ENCODE results near the gene EPHB2.

Gene EPHB2

GRCh38 chr1:22786719-22787489, 76.3 kb downstream of the EPHB2 start (continued):
- TF ChIP-seq BCL6B (tag by site-specific recombination; IDR thresholded peaks at IDR 0.05) (no peak), PRDM4 (tag by site-specific recombination; IDR thresholded peaks at IDR 0.05) (no peak), ZNF239 (tag by site-specific recombination; IDR thresholded peaks at IDR 0.05) (no peak), ZNF837 (tag by site-specific recombination; IDR thresholded peaks at IDR 0.05) (no peak), ZNF16 (tag by site-specific recombination; IDR thresholded peaks at IDR 0.05; ENCODE audit: low read depth) (no peak), ZNF610 (tag by site-specific recombination; IDR thresholded peaks at IDR 0.05; ENCODE audit: borderline replicate concordance) (no peak), ZNF501 (tag by site-specific recombination; IDR thresholded peaks at IDR 0.05) (no peak), ZBTB11 (tag by site-specific recombination; conservative IDR thresholded peaks at IDR 0.05; ENCODE audit: low read depth) (no peak), ZNF354C (tag by site-specific recombination; IDR thresholded peaks at IDR 0.05; ENCODE audit: borderline replicate concordance, low read depth) (no peak), ZNF561 (tag by site-specific recombination; IDR thresholded peaks at IDR 0.05; ENCODE audit: borderline replicate concordance) (no peak), ZNF266 (tag by site-specific recombination; IDR thresholded peaks at IDR 0.05; ENCODE audit: low read depth) (no peak)

GRCh38 chr1:22787636-22788035, 77.0 kb downstream of the EPHB2 start:
- TF ChIP-seq ZNF354C (tag by site-specific recombination; IDR thresholded peaks at IDR 0.05; ENCODE audit: borderline replicate concordance, low read depth) = no peak
- no peak for TF ChIP-seq ZNF18 (tag by site-specific recombination; IDR thresholded peaks at IDR 0.05)
- TF ChIP-seq BCL6B (tag by site-specific recombination; IDR thresholded peaks at IDR 0.05) = no peak
- POLR2A ChIA-PET = no interaction called here
- no peak overlapping the region for H3K27ac ChIP-seq (ENCODE audit: extremely low read depth, low read depth, low read length)

More at GRCh38 chr1:22787636-22788035, 77.0 kb downstream of the EPHB2 start:
- H3K36me3 ChIP-seq (ENCODE audit: control insufficient read depth in 2 of 2, insufficient read depth in 1 of 2, low read length in 2 of 2) = peaks cover 0 to 13% of the 10 kb centered on the region in 2 experiments; a peak in 1 of 3 replicates
- no peaks in the 10 kb centered on the region for H3K4me1 ChIP-seq (ENCODE audit: control insufficient read depth, insufficient read depth, low read length)
- CTCF ChIA-PET = interaction anchor here (0.5 to 1.2 kb wide), 2 partner anchors 143 to 1192 kb away, joined by 3 read pairs; no protein-coding TSS in a partner anchor
- no peaks in the 10 kb centered on the region for H3K9me3 ChIP-seq (ENCODE audit: control insufficient read depth, insufficient read depth, low read depth, low read length)
- H3K4me3 ChIP-seq (ENCODE audit: low read depth, low read length) = no peak overlapping the region

Data from HEK293 (cell line).